CD14-positive monocyte (primary cell): ENCODE measurements around the gene MICOS13. TPM values are rescaled to one million over a fixed set of nuclear protein-coding genes. Genes with fewer than 3 reads are reported as not detected.

ENCODE experiments used
- DNase-seq, 3 donors: peaks; one replicate each; pipeline ENCODE4 v3.0.0-alpha.2; 2011 to 2022
- H2AFZ ChIP-seq: 2 replicates; pipeline ENCODE4 v1.6.0; 2012; ENCODE audit warnings: mild to moderate bottlenecking, low read depth, low read length, inconsistent platforms; ENCODE audit not compliant: insufficient read depth, poor library complexity, severe bottlenecking
- H3K27ac ChIP-seq, 2 donors: 1 replicate in 1 of 2; 2 replicates in 1 of 2; pipeline ENCODE4 v1.5.1; 2012 to 2013; ENCODE audit warnings: low read length in 2 of 2, control low read depth in 1 of 2, inconsistent platforms in 1 of 2, low read depth in 1 of 2, mild to moderate bottlenecking in 1 of 2
- H3K27me3 ChIP-seq, 2 donors: one replicate each; pipeline versions ENCODE4 v1.6.0 to v1.6.1; 2011 to 2013; ENCODE audit warnings: low read length in 2 of 2; ENCODE audit not compliant: control insufficient read depth in 2 of 2, insufficient read depth in 2 of 2
- H3K36me3 ChIP-seq, 2 donors: replicated peaks in 1 of 2; 1 replicate in 1 of 2; 2 replicates in 1 of 2; pipeline versions ENCODE4 v1.5.1 to v1.6.1; 2012 to 2013; ENCODE audit warnings: low read length in 2 of 2, control low read depth in 1 of 2, inconsistent platforms in 1 of 2, mild to moderate bottlenecking in 1 of 2; ENCODE audit not compliant: insufficient read depth in 2 of 2, control insufficient read depth in 1 of 2
- H3K4me1 ChIP-seq, 2 donors: 1 replicate in 1 of 2; 2 replicates in 1 of 2; pipeline versions ENCODE4 v1.5.1 to v1.6.1; 2012 to 2013; ENCODE audit warnings: low read length in 2 of 2, control low read depth in 1 of 2, inconsistent platforms in 1 of 2, mild to moderate bottlenecking in 1 of 2, moderate library complexity in 1 of 2; ENCODE audit not compliant: insufficient read depth in 2 of 2, control insufficient read depth in 1 of 2
- H3K4me2 ChIP-seq: replicated peaks from 2 replicates; pipeline ENCODE3; 2012; ENCODE audit warnings: low read length, moderate library complexity, mild to moderate bottlenecking; ENCODE audit not compliant: poor library complexity, severe bottlenecking; ENCODE audit errors: extremely low read depth
- H3K4me3 ChIP-seq, 3 experiments: fragments of 200-600 bp in 1 of 3; sonication (generic) in 1 of 3; replicated peaks in 1 of 3; 1 replicate in 2 of 3; 2 replicates in 1 of 3; pipeline ENCODE4 v1.5.1; 2011 to 2013; ENCODE audit warnings: low read length in 3 of 3, mild to moderate bottlenecking in 3 of 3, control low read depth in 2 of 3, low read depth in 2 of 3, inconsistent platforms in 1 of 3, moderate library complexity in 1 of 3
- H3K79me2 ChIP-seq: 2 replicates; pipeline ENCODE4 v1.6.0; 2012; ENCODE audit warnings: mild to moderate bottlenecking, control low read depth, inconsistent platforms, low read length, moderate library complexity; ENCODE audit not compliant: insufficient read depth
- H3K9ac ChIP-seq: 2 replicates; pipeline ENCODE4 v1.6.0; 2017; ENCODE audit warnings: low read length, mild to moderate bottlenecking; ENCODE audit not compliant: insufficient read depth, poor library complexity, severe bottlenecking
- H3K9me3 ChIP-seq, 2 donors: replicated peaks in 1 of 2; 1 replicate in 1 of 2; 2 replicates in 1 of 2; pipeline versions ENCODE4 v1.5.1 to v1.6.1; 2012 to 2013; ENCODE audit warnings: low read length in 2 of 2, control low read depth in 1 of 2; ENCODE audit not compliant: control insufficient read depth in 1 of 2, insufficient read depth in 1 of 2
- H4K20me1 ChIP-seq: 2 replicates; pipeline ENCODE4 v1.6.0; 2012; ENCODE audit warnings: mild to moderate bottlenecking, low read length, control low read depth, moderate library complexity; ENCODE audit not compliant: insufficient read depth
- H3K27ac Mint-ChIP-seq, 7 donors: one replicate each; pipeline ENCODE4 v1.8.0; 2020; ENCODE audit warnings: mild to moderate bottlenecking in 7 of 7, mixed read lengths in 7 of 7, moderate library complexity in 6 of 7, inconsistent platforms in 2 of 7
- H3K27me3 Mint-ChIP-seq, 3 donors: one replicate each; pipeline ENCODE4 v1.8.0; 2021 to 2022; ENCODE audit warnings: low read depth in 3 of 3, mild to moderate bottlenecking in 3 of 3, mixed read lengths in 3 of 3, moderate library complexity in 3 of 3, inconsistent platforms in 1 of 3
- H3K36me3 Mint-ChIP-seq, 2 donors: one replicate each; pipeline ENCODE4 v1.8.0; 2020; ENCODE audit warnings: mixed read lengths in 2 of 2, inconsistent platforms in 1 of 2, mild to moderate bottlenecking in 1 of 2
- H3K4me1 Mint-ChIP-seq: one replicate; pipeline ENCODE4 v1.8.0; 2020; ENCODE audit warnings: mild to moderate bottlenecking, mixed read lengths
- H3K4me3 Mint-ChIP-seq, 2 donors: one replicate each; pipeline ENCODE4 v1.8.0; 2020; ENCODE audit warnings: mild to moderate bottlenecking in 2 of 2, mixed read lengths in 2 of 2, moderate library complexity in 1 of 2
- H3K9me3 Mint-ChIP-seq, 7 donors: one replicate each; pipeline ENCODE4 v1.8.0; 2020 to 2022; ENCODE audit warnings: mixed read lengths in 7 of 7, mild to moderate bottlenecking in 6 of 7, moderate library complexity in 6 of 7, inconsistent platforms in 2 of 7
- CTCF ChIP-seq: fragments of 200-600 bp; IDR thresholded peaks from one replicate; pipeline ENCODE4 v1.8.0; 2022; ENCODE audit warnings: antibody characterized with exemption, mild to moderate bottlenecking
- WGBS: methylation state at CpG from one replicate; pipeline ENCODE4 v1.1.5; 2013; ENCODE audit warnings: missing lambda C conversion rate; ENCODE audit not compliant: insufficient coverage; 5-methylcytosine and 5-hydroxymethylcytosine counted together
- intact Hi-C, 2 donors: fragments of 100-400 bp; cut with micrococcal nuclease; formaldehyde crosslinking; loops; one replicate each; pipeline versions ENCODE4 v1.15.0 to v1.15.1; 2023
- polyA plus RNA-seq, 3 donors: library from polyadenylated mRNA; depleted of rRNA in 1 of 3; unstranded in 2 of 3; stranded (reverse) in 1 of 3; fragments of 300-500 nt in 2 of 3; fragments of >200 nt in 1 of 3; fragmentation: Illumina TruSeq in 2 of 3; gene quantifications; 1 replicate in 2 of 3; 2 replicates in 1 of 3; pipeline ENCODE4 v1.2.3, GENCODE V29; 2012 to 2021

Gene MICOS13
- polyA plus RNA-seq, 3 donors, result 22.5 to 82.7 (median 78.6) TPM

GRCh38 chr19:5706876-5707573 is 26.7 kb upstream of the MICOS13 start:
- H3K36me3 Mint-ChIP-seq, result peaks cover 56 to 90% of the 10 kb centered on the region in 2 donors
- Histone ChIP-seq H3K4me1 (no peaks in the 10 kb centered on the region), H3K79me2 (no peaks in the 10 kb centered on the region), H3K9ac (no peak overlapping the region), H3K27ac (no peak overlapping the region), H3K4me3 (no peak overlapping the region), H4K20me1 (no peaks in the 10 kb centered on the region), H2AFZ (no peak overlapping the region), H3K4me2 (no peak overlapping the region), H3K36me3 (peaks cover 77 to 84% of the 10 kb centered on the region in 2 donors), H3K9me3 (no peaks in the 10 kb centered on the region), H3K27me3 (no peaks in the 10 kb centered on the region)
- no peak overlapping the region for H3K4me3 Mint-ChIP-seq
- intact Hi-C loops, result no loop called here
- no peaks in the 10 kb centered on the region for H3K27me3 Mint-ChIP-seq
- peak overlapping the region in 2 of 7 donors; percentile 26 to 61 for H3K27ac Mint-ChIP-seq
- H3K9me3 Mint-ChIP-seq, result peaks cover 0 to 3% (median 0%) of the 10 kb centered on the region in 7 donors
- WGBS, result 98% methylated on average over 35 of the region's 35 CpGs
- no peaks in the 10 kb centered on the region for H3K4me1 Mint-ChIP-seq
- no peak for DNase-seq
- TF ChIP-seq CTCF, result no peak

- no peak overlapping the region for H3K9ac ChIP-seq
- no peak overlapping the region for H2AFZ ChIP-seq
- H3K4me1 ChIP-seq, result no peaks in the 10 kb centered on the region
- Mint-ChIP-seq H3K9me3 (peaks cover 0 to 3% (median 0%) of the 10 kb centered on the region in 7 donors), H3K4me1 (no peaks in the 10 kb centered on the region), H3K27ac (peak overlapping the region in 1 of 7 donors; percentile 58), H3K27me3 (no peaks in the 10 kb centered on the region), H3K36me3 (peaks cover 54 to 88% of the 10 kb centered on the region in 2 donors), H3K4me3 (no peak overlapping the region)
- peak in 1 of 3 donors; percentile 3 for DNase-seq
- H3K4me2 ChIP-seq, result no peak overlapping the region
- no peaks in the 10 kb centered on the region for H3K9me3 ChIP-seq
- no peaks in the 10 kb centered on the region for H4K20me1 ChIP-seq
- H3K4me3 ChIP-seq, result no peak overlapping the region
- H3K79me2 ChIP-seq, result no peaks in the 10 kb centered on the region
- H3K27ac ChIP-seq, result no peak overlapping the region
- H3K27me3 ChIP-seq, result no peaks in the 10 kb centered on the region
- intact Hi-C loops, result no loop called here
- no peak for TF ChIP-seq CTCF
- 92% methylated on average over 14 of the region's 16 CpGs for WGBS
- peaks cover 70 to 73% of the 10 kb centered on the region in 2 donors for H3K36me3 ChIP-seq
Observed at GRCh38 chr19:5705552-5705951, 25.2 kb upstream of the MICOS13 start.
